Fibroblast of lung (primary cell): ENCODE results near the gene SPIRE1.

Experiments
- EZH2 ChIP-seq: IDR thresholded peaks from 2 replicates; pipeline ENCODE4 v1.5.1; 2012; ENCODE audit warnings: low read length, control low read depth, mild to moderate bottlenecking; ENCODE audit errors: missing control alignments
- TF ChIP-seq, protein P1 (sequence below), 2 donors: IDR thresholded peaks in 1 of 2; conservative IDR thresholded peaks in 1 of 2; 1 replicate in 1 of 2; 2 replicates in 1 of 2; pipeline ENCODE4 v1.5.1; 2011 to 2012; ENCODE audit warnings: low read length in 2 of 2, control low read depth in 1 of 2, inconsistent platforms in 1 of 2, low read depth in 1 of 2, mild to moderate bottlenecking in 1 of 2

DNA sequence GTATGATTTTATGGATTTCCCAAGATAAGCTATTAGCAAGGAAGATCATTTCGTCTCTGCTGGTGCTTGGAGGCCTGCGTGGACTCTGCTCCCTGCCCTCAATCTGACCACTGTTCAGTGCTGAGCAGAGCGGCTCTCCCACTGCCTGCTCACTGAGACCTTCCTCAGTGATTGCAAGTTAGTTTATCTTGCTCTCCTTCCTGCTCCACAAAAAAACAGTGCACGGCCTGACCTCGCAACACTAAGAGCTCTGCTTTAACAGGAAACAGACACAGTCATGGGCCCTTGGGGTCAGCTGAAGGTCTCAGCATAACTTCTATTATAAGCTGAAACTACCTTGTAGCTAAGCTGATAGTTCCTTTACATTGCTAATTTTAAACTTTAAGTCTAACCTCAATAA, 197.0 kb downstream of the SPIRE1 start:
- TF ChIP-seq, protein P1, sequence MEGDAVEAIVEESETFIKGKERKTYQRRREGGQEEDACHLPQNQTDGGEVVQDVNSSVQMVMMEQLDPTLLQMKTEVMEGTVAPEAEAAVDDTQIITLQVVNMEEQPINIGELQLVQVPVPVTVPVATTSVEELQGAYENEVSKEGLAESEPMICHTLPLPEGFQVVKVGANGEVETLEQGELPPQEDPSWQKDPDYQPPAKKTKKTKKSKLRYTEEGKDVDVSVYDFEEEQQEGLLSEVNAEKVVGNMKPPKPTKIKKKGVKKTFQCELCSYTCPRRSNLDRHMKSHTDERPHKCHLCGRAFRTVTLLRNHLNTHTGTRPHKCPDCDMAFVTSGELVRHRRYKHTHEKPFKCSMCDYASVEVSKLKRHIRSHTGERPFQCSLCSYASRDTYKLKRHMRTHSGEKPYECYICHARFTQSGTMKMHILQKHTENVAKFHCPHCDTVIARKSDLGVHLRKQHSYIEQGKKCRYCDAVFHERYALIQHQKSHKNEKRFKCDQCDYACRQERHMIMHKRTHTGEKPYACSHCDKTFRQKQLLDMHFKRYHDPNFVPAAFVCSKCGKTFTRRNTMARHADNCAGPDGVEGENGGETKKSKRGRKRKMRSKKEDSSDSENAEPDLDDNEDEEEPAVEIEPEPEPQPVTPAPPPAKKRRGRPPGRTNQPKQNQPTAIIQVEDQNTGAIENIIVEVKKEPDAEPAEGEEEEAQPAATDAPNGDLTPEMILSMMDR (conservative IDR thresholded peaks at IDR 0.05 in 1 of 2, IDR thresholded peaks at IDR 0.05 in 1 of 2; ENCODE audit: low read depth in 1 of 2, low read length in 2 of 2) = no peak
- no peak for TF ChIP-seq EZH2
